Right lobe of liver (tissue), 6 donors: ENCODE data around the gene SLC44A5. TPM values are rescaled to one million over a fixed set of nuclear protein-coding genes. Genes with fewer than 3 reads are reported as not detected.
"Not testable (repeated sequence)": the region's sequence is repeated elsewhere in the genome, so short reads cannot be mapped to it uniquely, and the experiment has no call there.

ENCODE experiments used
- ATAC-seq, 4 donors: fragments of 200-7000 bp; cut with Tn5 transposase; one replicate each; pipeline ENCODE4 v1.9.1; 2020; ENCODE audit warnings: mild to moderate bottlenecking in 4 of 4, moderate library complexity in 4 of 4
- DNase-seq, 3 donors: peaks; one replicate each; pipeline ENCODE4 v3.0.0-alpha.2; 2020
- H3K27ac ChIP-seq, 3 donors: fragments of 200-600 bp; one replicate each; pipeline ENCODE4 v1.8.0; 2022
- H3K27me3 ChIP-seq, 2 donors: fragments of 200-600 bp; one replicate each; pipeline ENCODE4 v1.8.0; 2022
- H3K36me3 ChIP-seq, 4 donors: fragments of 200-600 bp; sonication (generic) in 1 of 4; one replicate each; pipeline versions ENCODE4 v1.5.1 to v1.8.0; 2017 to 2022; ENCODE audit warnings: control low read depth in 1 of 4
- H3K4me1 ChIP-seq, 4 donors: fragments of 200-600 bp; sonication (generic) in 1 of 4; one replicate each; pipeline versions ENCODE4 v1.5.1 to v1.8.0; 2017 to 2022; ENCODE audit warnings: control low read depth in 1 of 4
- H3K4me3 ChIP-seq, 3 donors: fragments of 200-600 bp; one replicate each; pipeline ENCODE4 v1.8.0; 2022
- H3K9me3 ChIP-seq, 4 donors: fragments of 200-600 bp; sonication (generic) in 1 of 4; one replicate each; pipeline versions ENCODE4 v1.5.1 to v1.8.0; 2017 to 2022; ENCODE audit warnings: control low read depth in 1 of 4
- POLR2A ChIP-seq: fragments of 450-650 bp; IDR thresholded peaks from one replicate; pipeline ENCODE4 v1.6.1; 2017; ENCODE audit warnings: antibody characterized with exemption, mild to moderate bottlenecking
- WGBS: methylation state at CpG from one replicate; pipeline ENCODE4 v1.1.6; 2018; ENCODE audit warnings: low coverage, low lambda C conversion rate; ENCODE audit not compliant: insufficient coverage; ENCODE audit errors: missing lambda C conversion rate; 5-methylcytosine and 5-hydroxymethylcytosine counted together
- intact Hi-C, 2 donors: fragments of 100-400 bp; cut with DNase I; formaldehyde crosslinking; loops; one replicate each; pipeline versions ENCODE4 v1.11.2 to v1.14.1; 2022
- total RNA-seq, 6 experiments: library from RNA; depleted of rRNA in 2 of 6; stranded (reverse); fragments of >200 nt in 2 of 6; fragmentation: NEBNext Ultra II Directional in 3 of 6; extraction: Animal tissue kit (Norgen Biotek cat#: 25700) in 3 of 6; gene quantifications; one replicate each; pipeline versions ENCODE4 v1.1.0 to v1.2.4, GENCODE V29; 2016 to 2023
- TF ChIP-seq, protein P1 (sequence below), 4 donors: fragments of 200-600 bp in 3 of 4; fragments of 450-650 bp in 1 of 4; IDR thresholded peaks; one replicate each; pipeline versions ENCODE4 v1.5.1 to v1.8.0; 2016 to 2022; ENCODE audit warnings: antibody characterized with exemption in 4 of 4, mild to moderate bottlenecking in 2 of 4
- donor health status: DM: no; HTN: yes; CAD: no.
- donor health status: DM: no; HTN: no; CAD: no.
- donor health status: DM: no; HTN: no; CAD: no.
- donor health status: DM: no; HTN: yes; CAD: no.
- donor health status: DM: no; HTN: yes; CAD: no.

SLC44A5 gene
- total RNA-seq, 6 experiments from 2014 or later: 0.14 to 1.4 (median 0.59) TPM; not detected in 1

DNA sequence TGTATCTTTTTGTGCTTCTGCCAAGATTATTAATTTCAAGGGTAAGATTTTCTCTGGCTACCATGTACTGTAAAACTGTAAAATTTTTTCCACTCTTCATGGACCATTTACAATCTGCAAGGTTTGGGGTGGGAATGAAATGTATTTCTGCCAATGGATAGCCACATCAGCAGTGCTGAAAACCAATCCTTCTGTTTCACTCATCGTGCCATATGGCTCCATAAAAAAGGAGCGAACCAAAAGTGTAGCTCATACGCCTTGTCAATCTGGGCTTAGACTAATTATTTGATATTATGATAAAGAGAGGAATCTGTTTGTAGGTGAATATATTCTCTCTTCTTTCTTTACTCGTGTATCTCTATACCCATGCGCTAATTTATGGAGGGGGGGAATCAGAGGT is 3.0 kb upstream of the SLC44A5 start:
- no peak for DNase-seq
- Histone ChIP-seq H3K4me1 (no peaks in the 10 kb centered on the region), H3K9me3 (no peaks in the 10 kb centered on the region), H3K4me3 (no peak overlapping the region), H3K27ac (no peak overlapping the region), H3K36me3 (no peaks in the 10 kb centered on the region), H3K27me3 (peaks cover 0 to 5% of the 10 kb centered on the region in 2 donors)
- no peak for ATAC-seq
- WGBS: 55% methylated on average over 5 of the region's 5 CpGs
- TF ChIP-seq POLR2A: no peak
- TF ChIP-seq, protein P1, sequence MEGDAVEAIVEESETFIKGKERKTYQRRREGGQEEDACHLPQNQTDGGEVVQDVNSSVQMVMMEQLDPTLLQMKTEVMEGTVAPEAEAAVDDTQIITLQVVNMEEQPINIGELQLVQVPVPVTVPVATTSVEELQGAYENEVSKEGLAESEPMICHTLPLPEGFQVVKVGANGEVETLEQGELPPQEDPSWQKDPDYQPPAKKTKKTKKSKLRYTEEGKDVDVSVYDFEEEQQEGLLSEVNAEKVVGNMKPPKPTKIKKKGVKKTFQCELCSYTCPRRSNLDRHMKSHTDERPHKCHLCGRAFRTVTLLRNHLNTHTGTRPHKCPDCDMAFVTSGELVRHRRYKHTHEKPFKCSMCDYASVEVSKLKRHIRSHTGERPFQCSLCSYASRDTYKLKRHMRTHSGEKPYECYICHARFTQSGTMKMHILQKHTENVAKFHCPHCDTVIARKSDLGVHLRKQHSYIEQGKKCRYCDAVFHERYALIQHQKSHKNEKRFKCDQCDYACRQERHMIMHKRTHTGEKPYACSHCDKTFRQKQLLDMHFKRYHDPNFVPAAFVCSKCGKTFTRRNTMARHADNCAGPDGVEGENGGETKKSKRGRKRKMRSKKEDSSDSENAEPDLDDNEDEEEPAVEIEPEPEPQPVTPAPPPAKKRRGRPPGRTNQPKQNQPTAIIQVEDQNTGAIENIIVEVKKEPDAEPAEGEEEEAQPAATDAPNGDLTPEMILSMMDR (IDR thresholded peaks at IDR 0.05): no peak
- intact Hi-C loops: no loop called here

DNA sequence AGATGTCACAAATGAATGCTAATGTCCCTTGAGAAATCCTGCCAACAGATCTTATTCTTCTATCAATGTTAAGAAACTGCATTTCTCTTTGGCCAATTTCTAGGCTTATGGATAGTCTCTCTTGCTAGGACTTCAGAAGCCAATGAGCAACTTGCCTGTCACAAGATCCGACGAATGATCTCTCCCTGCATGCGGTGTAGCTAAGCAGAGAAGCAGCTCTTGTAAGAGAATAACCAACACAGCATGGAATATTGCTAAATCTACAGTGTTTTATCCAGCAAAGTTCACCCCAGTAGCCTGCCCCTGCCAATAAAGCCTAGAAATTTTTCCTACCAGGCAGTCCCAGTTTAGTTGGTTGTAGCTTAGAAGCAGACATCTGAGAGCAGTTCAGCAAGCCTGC is 2.1 kb upstream of the SLC44A5 start:
- intact Hi-C loops: no loop called here
- Histone ChIP-seq H3K9me3 (no peaks in the 10 kb centered on the region), H3K27me3 (peaks cover 0 to 5% of the 10 kb centered on the region in 2 donors), H3K27ac (no peak overlapping the region), H3K4me3 (no peak overlapping the region), H3K4me1 (no peaks in the 10 kb centered on the region), H3K36me3 (no peaks in the 10 kb centered on the region)
- 54% methylated on average over 2 of the region's 3 CpGs for WGBS
- TF ChIP-seq POLR2A: no peak
- TF ChIP-seq, protein P1 (IDR thresholded peaks at IDR 0.05): no peak
- DNase-seq (no peak), ATAC-seq (no peak)

DNA sequence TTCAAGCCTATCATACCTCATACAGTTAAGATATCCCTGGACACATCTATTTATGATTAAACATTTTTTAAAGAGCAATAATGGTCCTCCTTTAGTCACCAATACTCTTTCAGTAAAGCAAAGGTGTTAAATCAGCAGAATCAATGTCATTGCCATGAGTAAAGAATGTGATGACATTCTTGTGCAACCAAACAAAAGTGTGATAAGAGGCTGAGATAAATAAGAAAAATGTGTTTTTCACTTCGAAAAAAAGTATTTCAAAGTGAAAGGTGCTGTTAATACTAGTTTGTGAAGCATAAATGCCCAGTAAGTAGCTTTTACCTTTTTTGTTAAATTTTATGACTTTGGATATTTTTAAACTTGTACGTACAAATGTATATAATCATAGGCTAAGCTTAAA is 8.4 kb downstream of the SLC44A5 start:
- Histone ChIP-seq H3K27me3 (no peaks in the 10 kb centered on the region), H3K27ac (no peak overlapping the region), H3K9me3 (no peaks in the 10 kb centered on the region), H3K4me1 (no peaks in the 10 kb centered on the region), H3K4me3 (no peak overlapping the region), H3K36me3 (no peaks in the 10 kb centered on the region)
- 43% methylated on average over 2 of the region's 2 CpGs for WGBS
- ATAC-seq (no peak), DNase-seq (no peak)
- intact Hi-C loops: no loop called here
- no peak for TF ChIP-seq POLR2A
- TF ChIP-seq, protein P1 (IDR thresholded peaks at IDR 0.05): no peak

DNA sequence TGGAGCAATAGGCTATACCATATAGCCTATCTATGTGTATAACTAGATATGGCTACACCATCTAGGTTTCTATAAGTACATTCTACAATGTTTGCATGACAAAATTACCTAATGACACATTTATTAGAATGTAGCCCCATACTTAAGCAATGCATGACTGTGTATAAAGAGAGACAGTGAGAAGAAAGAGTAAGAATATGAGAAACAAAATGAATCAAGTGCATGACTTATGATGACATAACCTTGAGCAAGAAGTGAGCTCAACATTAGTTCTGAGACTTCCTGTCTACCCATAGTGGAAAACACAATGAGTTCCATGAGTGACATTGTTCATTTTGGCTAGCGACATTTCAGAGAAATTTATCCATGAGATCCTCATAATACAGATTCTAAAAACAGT is 10.1 kb downstream of the SLC44A5 start:
- DNase-seq: no peak
- intact Hi-C loops: no loop called here
- WGBS: 10% methylated on average over 1 of the region's 1 CpG
- H3K9me3 ChIP-seq: no peaks in the 10 kb centered on the region
- H3K27ac ChIP-seq: no peak overlapping the region
- TF ChIP-seq POLR2A: no peak
- TF ChIP-seq, protein P1 (IDR thresholded peaks at IDR 0.05): no peak
- no peaks in the 10 kb centered on the region for H3K4me1 ChIP-seq
- H3K27me3 ChIP-seq: no peaks in the 10 kb centered on the region
- ATAC-seq: no peak
- no peak overlapping the region for H3K4me3 ChIP-seq
- no peaks in the 10 kb centered on the region for H3K36me3 ChIP-seq

DNA sequence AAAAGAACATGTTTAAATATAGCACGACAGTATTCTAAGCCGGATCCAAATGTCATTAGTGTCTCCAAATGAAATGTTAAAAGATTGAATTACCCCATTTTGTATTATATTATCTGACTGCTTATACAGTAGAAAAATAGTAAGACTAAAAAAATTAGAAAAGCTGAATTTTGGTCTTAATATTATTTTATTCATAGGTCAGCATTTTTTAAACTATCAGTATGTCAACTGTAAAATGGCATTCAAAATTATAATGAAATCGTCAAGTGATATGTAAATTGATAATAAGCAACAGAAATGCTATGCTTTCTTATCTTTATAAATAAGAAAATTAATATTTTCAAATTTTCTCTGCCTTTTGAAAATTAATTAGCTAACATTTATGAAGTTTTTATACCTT is 16.6 kb downstream of the SLC44A5 start:
- TF ChIP-seq POLR2A: no peak
- TF ChIP-seq, protein P1 (IDR thresholded peaks at IDR 0.05): no peak
- Histone ChIP-seq H3K36me3 (no peaks in the 10 kb centered on the region), H3K27ac (no peak overlapping the region), H3K4me1 (no peaks in the 10 kb centered on the region), H3K4me3 (no peak overlapping the region), H3K27me3 (no peaks in the 10 kb centered on the region), H3K9me3 (no peaks in the 10 kb centered on the region)
- intact Hi-C loops: no loop called here
- ATAC-seq: no peak
- no peak for DNase-seq
- WGBS: 71% methylated on average over 3 of the region's 3 CpGs

DNA sequence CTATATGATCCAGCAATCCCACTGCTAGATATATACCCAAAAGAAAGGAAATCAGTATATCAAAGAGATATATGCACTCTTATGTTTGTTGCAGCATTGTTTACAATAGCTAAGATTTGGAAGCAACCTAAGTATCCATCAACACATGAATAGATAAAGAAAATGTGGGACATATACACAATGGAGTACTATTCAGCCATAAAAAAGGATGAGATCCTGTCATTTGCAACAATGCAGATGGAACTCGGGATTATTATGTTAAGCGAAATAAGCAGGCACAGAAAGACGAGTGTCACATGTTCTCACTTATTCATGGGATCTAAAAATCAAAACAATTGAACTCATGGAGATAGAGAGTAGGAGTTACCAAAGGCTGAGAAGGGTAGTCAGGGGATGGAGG is 17.5 kb downstream of the SLC44A5 start:
- 40% methylated on average over 3 of the region's 3 CpGs for WGBS
- H3K27ac ChIP-seq, DNase-seq, intact Hi-C loops, H3K4me1 ChIP-seq, H3K4me3 ChIP-seq, H3K36me3 ChIP-seq, H3K27me3 ChIP-seq, H3K9me3 ChIP-seq, ATAC-seq: not testable (repeated sequence)
